HG02938 (cell line): Measurements from ENCODE around the gene CPSF3.

Experiments
- ATAC-seq: cut with Tn5 transposase; IDR thresholded peaks from one replicate; pipeline ENCODE4 v1.9.1; 2021; ENCODE audit warnings: mild to moderate bottlenecking, moderate library complexity; ENCODE audit not compliant: unreplicated experiment

CPSF3 gene

GRCh38 chr2:9462886-9463697 lies 39.6 kb downstream of the CPSF3 start:
- no peak for ATAC-seq

GRCh38 chr2:9463698-9464034 lies 40.2 kb downstream of the CPSF3 start:
- no peak for ATAC-seq

GRCh38 chr2:9465170-9465569 lies 41.7 kb downstream of the CPSF3 start:
- no peak for ATAC-seq

- ATAC-seq: no peak
Measured at GRCh38 chr2:9466147-9466683, 42.8 kb downstream of the CPSF3 start.

- ATAC-seq: no peak
Measured at GRCh38 chr2:9467687-9468086, 44.2 kb downstream of the CPSF3 start.

- ATAC-seq: no peak
Measured at GRCh38 chr2:9471206-9471605, 47.8 kb downstream of the CPSF3 start.

- ATAC-seq: no peak
Measured at GRCh38 chr2:9472511-9472910, 49.1 kb downstream of the CPSF3 start.

- ATAC-seq: no peak
Measured at GRCh38 chr2:9473308-9473984, 50.0 kb downstream of the CPSF3 start.

- ATAC-seq: peak; percentile 12
Measured at GRCh38 chr2:9473985-9474360, 50.5 kb downstream of the CPSF3 start.

GRCh38 chr2:9474361-9475057 lies 51.1 kb downstream of the CPSF3 start, which contains the start of gene IAH1:
TSS of gene IAH1 (plus strand) at chr2:9474551. CDS start at chr2:9474567, 16 bp downstream.
- peak; percentile 75 for ATAC-seq

- ATAC-seq: no peak
Measured at GRCh38 chr2:9477914-9478313, 54.5 kb downstream of the CPSF3 start.

- ATAC-seq: no peak
Measured at GRCh38 chr2:9478526-9478925, 55.1 kb downstream of the CPSF3 start.

GRCh38 chr2:9480157-9480556 lies 56.7 kb downstream of the CPSF3 start:
- ATAC-seq: no peak

- ATAC-seq: no peak
Measured at GRCh38 chr2:9483107-9483506, 59.7 kb downstream of the CPSF3 start.

- no peak for ATAC-seq
Measured at GRCh38 chr2:9484533-9484932, 61.1 kb downstream of the CPSF3 start.

GRCh38 chr2:9488583-9489547 lies 65.4 kb downstream of the CPSF3 start:
- no peak for ATAC-seq

- ATAC-seq: no peak
Measured at GRCh38 chr2:9490789-9491188, 67.3 kb downstream of the CPSF3 start.

- no peak for ATAC-seq
Measured at GRCh38 chr2:9492927-9493326, 69.5 kb downstream of the CPSF3 start.

GRCh38 chr2:9493478-9493877 lies 70.0 kb downstream of the CPSF3 start:
- ATAC-seq: no peak

- no peak for ATAC-seq
Measured at GRCh38 chr2:9494081-9494480, 70.6 kb downstream of the CPSF3 start.
